Stimulated activated CD4-positive, alpha-beta T cell treated with anti-CD3 and anti-CD28 coated beads, Interleukin-12 subunit alpha, Interleukin-12 subunit beta, amount 100 ng/mL, for 48 hours (primary cell): ENCODE measurements around the gene NT5DC1.

Experiments
- DNase-seq, 3 donors: peaks; one replicate each; pipeline ENCODE4 v3.0.0-alpha.2; 2020; ENCODE audit warnings: low read depth in 2 of 3, low spot score in 1 of 3

NT5DC1 gene

GRCh38 chr6:116234689-116235088 lies 134.0 kb downstream of the NT5DC1 start:
- DNase-seq = no peak

DNA sequence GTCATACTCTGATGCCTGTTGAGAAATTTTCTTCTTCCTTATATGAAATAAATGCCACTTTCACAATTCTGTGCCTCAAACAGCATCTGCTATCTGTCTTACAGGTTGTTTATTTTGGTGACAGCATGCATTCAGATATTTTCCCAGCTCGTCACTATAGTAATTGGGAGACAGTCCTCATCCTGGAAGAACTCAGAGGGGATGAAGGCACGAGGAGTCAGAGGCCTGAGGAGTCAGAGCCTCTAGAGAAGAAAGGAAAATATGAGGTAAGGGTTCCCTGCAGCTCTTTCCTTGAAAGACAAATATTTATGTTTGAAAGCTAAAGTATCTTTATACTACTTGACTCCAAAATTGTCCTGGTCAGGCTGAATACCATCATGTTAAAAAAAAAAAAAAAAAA lies 137.4 kb downstream of the NT5DC1 start:
- DNase-seq = no peak

DNA sequence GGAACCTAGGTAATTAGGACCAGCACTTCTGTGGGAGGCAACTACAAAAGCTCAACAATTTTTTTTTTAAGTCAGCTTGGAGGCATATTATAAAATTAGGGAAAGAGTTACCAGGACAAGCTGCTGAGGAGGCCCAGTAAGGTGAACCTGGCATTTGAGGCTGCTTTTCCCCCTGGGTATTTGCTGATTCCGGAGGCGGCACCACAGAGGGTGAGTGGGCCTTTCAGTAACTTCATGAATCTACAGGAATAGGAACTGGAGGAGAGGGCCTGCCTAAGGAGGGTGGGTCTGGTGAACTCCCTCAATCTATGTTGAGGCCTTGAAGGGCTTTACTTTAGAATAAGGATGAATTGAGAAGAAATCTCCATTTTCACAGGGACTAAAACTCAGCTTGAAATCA lies 138.6 kb downstream of the NT5DC1 start:
- DNase-seq = no peak

- DNase-seq = no peak
These were observed 139.2 kb downstream of the NT5DC1 start for GRCh38 chr6:116239856-116240255.

- no peak for DNase-seq
These were observed 143.6 kb downstream of the NT5DC1 start for GRCh38 chr6:116244284-116244683.

- DNase-seq = no peak
These were observed 145.4 kb downstream of the NT5DC1 start for GRCh38 chr6:116246089-116246488.

DNA sequence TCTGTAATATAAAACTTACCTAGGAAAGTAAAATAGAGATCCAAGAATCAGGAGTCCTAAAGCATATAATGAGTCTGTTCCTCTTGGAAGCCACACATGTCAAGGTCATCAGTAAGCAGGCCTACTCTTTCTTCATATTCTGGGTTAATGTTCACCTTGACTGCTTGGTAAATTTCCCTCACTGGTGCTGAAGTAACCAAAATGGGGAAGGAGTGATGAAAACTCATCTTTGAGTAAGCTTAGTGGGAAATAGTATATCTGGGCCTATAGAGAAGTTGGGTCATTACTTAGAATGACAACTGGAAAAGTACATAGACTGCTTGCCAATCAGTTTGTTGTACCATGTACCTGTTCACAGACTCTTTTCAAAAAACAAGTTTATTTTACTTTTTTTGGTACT lies 146.6 kb downstream of the NT5DC1 start:
- no peak for DNase-seq

GRCh38 chr6:116248577-116248976 lies 147.9 kb downstream of the NT5DC1 start:
- DNase-seq = no peak

DNA sequence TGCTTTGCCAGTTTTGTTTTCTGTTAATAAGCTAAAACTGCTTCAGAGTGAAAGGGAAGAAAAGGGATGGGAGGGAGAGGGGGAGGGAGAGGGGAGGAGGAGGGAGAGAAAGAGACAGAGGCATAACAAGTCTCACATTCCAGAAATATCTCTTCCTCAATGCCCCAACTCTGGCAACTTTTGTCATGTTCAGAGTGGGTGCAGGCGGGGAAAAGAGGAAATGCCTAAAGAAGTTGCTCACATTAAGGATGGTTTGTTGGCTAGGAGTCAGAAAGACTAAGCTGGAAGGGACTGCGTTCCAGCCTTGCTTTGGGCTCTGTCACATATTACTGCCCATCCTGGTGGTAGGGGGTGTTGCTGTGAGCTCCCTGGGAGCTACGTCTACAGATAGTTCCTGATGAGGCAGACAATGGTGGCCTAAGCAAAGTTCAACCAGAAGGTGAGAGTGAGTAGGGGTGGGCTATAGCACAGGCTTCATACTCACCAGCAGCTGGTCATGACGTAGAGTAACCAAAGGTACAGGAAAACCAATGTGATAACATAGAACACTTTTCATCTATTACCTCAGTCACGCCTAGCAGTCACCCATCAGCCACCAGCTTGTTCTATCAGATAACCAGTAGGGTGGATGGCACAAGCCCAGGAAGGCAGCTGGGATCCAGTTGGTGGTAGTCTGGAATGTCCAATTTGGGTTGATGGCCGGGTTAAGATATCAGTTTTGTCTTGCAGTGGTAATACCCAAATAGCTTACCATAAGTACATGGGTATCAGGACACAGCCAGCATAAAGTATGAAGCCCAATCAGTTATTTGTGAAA lies 151.1 kb downstream of the NT5DC1 start:
- no peak for DNase-seq

DNA sequence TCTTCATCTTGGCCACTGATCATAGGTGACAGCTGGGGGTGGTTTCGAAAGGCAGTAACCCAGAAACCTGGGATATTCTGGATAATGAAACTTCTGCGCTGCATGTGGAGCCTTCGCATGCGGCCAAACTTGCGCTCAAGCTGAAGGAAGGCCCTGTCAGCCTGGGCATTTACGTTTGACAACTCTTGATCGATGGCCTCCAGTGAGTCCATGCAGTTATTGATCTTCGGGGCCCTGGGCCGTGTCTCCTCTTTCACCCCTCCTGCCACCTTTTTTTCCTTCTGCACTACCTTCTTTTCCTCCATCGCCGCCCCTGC lies 152.5 kb downstream of the NT5DC1 start:
- DNase-seq = no peak

GRCh38 chr6:116253505-116254296 lies 153.0 kb downstream of the NT5DC1 start, which contains the start of gene TSPYL4:
Gene TSPYL4 (minus strand): TSS chr6:116254075. CDS start chr6:116254008, 67 bp downstream.
- peak; percentile 78 to 86 (median 80) for DNase-seq

DNA sequence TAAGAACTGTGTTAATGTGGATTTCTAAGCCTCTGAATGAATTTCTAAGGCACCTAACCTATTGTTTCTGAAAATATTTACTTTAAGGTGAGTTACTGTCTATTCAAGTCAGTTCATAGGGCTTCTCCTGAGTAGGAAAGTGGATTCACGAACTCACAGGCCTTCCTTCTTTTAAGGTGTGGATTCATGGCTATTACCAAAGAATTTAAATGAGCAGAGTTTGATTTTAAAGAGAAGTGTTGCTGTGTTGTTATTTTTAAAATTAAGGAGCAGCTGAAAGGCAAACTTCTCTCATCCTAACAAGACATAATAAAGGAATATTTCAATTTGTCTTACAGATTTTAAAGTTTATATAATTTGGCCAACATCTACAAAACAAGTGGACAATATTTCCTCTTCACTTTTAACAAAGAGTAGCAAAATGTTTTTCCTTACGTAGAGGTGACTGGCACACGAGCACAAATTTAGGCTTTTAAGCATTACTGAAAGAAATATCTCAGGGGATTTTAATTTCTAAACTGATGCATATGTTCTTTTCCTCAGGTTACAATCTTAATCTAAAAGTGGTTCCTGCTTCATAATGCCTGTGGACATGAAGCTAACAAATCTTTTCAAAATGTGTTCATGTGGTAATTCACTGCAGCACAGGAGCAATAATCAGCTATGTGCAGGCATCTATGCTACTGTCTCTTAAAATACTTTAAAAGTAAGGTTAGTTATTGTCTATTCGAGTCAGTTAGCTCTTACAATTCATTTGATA lies 153.8 kb downstream of the NT5DC1 start:
- DNase-seq = no peak

GRCh38 chr6:116255246-116255800 lies 154.7 kb downstream of the NT5DC1 start:
- no peak for DNase-seq

DNA sequence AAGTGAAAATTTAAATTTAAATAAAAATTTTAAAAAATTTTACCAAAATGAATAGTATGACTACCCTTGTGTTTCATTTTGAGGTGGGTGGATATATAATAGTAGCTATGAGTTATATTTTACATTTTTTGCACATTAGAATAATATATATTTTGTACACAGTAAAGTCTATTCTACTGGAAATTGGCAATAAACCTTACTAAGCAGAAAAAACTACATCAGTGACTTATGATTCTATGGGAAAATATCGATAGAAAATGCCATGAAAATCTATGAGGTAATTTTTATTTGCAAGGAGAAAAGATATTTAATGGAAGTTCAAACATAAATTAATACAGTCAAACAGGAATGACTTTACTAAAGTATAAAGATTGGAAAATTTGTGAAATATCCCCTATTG lies 156.0 kb downstream of the NT5DC1 start:
- no peak for DNase-seq

DNA sequence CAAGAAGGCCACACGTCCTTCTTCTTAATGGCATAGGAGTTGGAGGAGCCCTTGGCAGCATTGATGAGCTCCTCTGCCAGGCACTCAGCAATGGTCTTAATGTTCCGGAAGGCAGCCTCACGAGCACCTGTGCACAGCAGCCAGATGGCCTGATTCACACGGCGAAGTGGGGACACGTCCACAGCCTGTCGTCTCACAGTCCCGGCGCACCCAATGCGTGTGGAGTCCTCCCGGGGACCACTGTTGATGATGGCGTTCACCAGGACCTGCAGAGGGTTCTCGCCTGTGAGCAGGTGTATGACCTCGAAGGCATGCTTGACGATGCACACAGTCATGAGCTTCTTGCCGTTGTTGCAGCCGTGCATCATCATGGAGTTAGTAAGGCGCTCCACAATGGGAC lies 157.9 kb downstream of the NT5DC1 start:
- DNase-seq = no peak

DNA sequence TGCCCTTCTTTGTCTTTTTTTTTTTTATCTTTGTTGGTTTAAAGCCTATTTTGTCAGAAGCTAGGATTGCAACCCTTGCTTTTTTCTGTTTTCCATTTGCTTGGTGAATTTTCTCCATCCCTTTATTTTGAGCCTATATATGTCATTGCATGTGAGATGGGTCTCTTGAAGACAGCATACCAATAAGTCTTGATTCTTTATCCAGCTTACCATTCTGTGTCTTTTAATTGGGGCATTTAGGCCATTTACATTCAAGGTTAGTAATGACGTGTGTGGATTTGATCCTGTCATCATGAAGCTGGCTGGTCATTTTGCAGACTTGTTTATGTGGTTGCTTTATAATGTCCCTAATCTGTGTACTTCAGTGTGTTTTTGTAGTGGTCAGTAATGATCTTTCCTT lies 162.7 kb downstream of the NT5DC1 start:
- DNase-seq = no peak

GRCh38 chr6:116265041-116265829 lies 164.6 kb downstream of the NT5DC1 start:
- DNase-seq = no peak

- no peak for DNase-seq
These were observed 166.2 kb downstream of the NT5DC1 start for GRCh38 chr6:116266803-116267202.

GRCh38 chr6:116267836-116268588 lies 167.4 kb downstream of the NT5DC1 start:
- no peak for DNase-seq
